ENCODE results near the gene PTGS1. TPM values are rescaled to one million over a fixed set of nuclear protein-coding genes. Genes with fewer than 3 reads are reported as not detected.

PTGS1 gene
- total RNA-seq, 1 experiment from 2014 or later, result 1.8 TPM

GRCh38 chr9:122392284-122392683 is 21.5 kb downstream of the PTGS1 start:
- Histone ChIP-seq H3K9me2 (ENCODE audit: insufficient read depth) (no peaks in the 10 kb centered on the region), H3F3A (ENCODE audit: insufficient read depth, low read depth) (no peaks in the 10 kb centered on the region), H3K4me3 (no peak overlapping the region), H3K4me1 (replicated peaks; ENCODE audit: insufficient read depth) (no peaks in the 10 kb centered on the region), H3K79me2 (ENCODE audit: low read depth) (no peaks in the 10 kb centered on the region), H3K4me2 (no peak overlapping the region), H3K9me3 (ENCODE audit: insufficient read depth, low read depth) (no peaks in the 10 kb centered on the region), H4K20me1 (ENCODE audit: insufficient read depth) (no peaks in the 10 kb centered on the region), H3K36me3 (ENCODE audit: low read depth) (no peaks in the 10 kb centered on the region), H2AFZ (no peak overlapping the region), H3K27ac (no peak overlapping the region), H3K27me3 (ENCODE audit: insufficient read depth, low read depth) (peaks cover 72% of the 10 kb centered on the region)
- BruUV-seq (replicated peaks), result no TSS peak
- DNase-seq, result no peak
- CTCF ChIA-PET, result no interaction called here
- POLR2A ChIA-PET (ENCODE audit: unreplicated experiment), result no interaction called here
- no peak for TF ChIP-seq CTCF (conservative IDR thresholded peaks at IDR 0.05)
- intact Hi-C loops (cut with micrococcal nuclease; ENCODE audit: unreplicated experiment), result no loop called here

- no peak overlapping the region for H2AFZ ChIP-seq
- no peak overlapping the region for H3K4me2 ChIP-seq
- H3K4me3 ChIP-seq, result no peak overlapping the region
- H3K9me2 ChIP-seq (ENCODE audit: insufficient read depth), result no peaks in the 10 kb centered on the region
- CTCF ChIA-PET, result no interaction called here
- no peaks in the 10 kb centered on the region for H3K9me3 ChIP-seq (ENCODE audit: insufficient read depth, low read depth)
- no peak for TF ChIP-seq EZH2 (IDR thresholded peaks at IDR 0.05; ENCODE audit: low read depth)
- H3K27ac ChIP-seq, result no peak overlapping the region
- peaks cover 68% of the 10 kb centered on the region for H3K27me3 ChIP-seq (ENCODE audit: insufficient read depth, low read depth)
- H3F3A ChIP-seq (ENCODE audit: insufficient read depth, low read depth), result no peaks in the 10 kb centered on the region
- H3K79me2 ChIP-seq (ENCODE audit: low read depth), result no peaks in the 10 kb centered on the region
- no TSS peak for BruUV-seq (replicated peaks)
- no peaks in the 10 kb centered on the region for H4K20me1 ChIP-seq (ENCODE audit: insufficient read depth)
- POLR2A ChIA-PET (ENCODE audit: unreplicated experiment), result no interaction called here
- H3K4me1 ChIP-seq (replicated peaks; ENCODE audit: insufficient read depth), result no peaks in the 10 kb centered on the region
- no peak for DNase-seq
- intact Hi-C loops (cut with micrococcal nuclease; ENCODE audit: unreplicated experiment), result no loop called here
- no peaks in the 10 kb centered on the region for H3K36me3 ChIP-seq (ENCODE audit: low read depth)
These were observed 21.9 kb downstream of the PTGS1 start for GRCh38 chr9:122392714-122393113.

- Histone ChIP-seq H3K27ac (no peak overlapping the region), H4K20me1 (ENCODE audit: insufficient read depth) (no peaks in the 10 kb centered on the region), H3K27me3 (ENCODE audit: insufficient read depth, low read depth) (peaks cover 63% of the 10 kb centered on the region), H3K9me2 (ENCODE audit: insufficient read depth) (no peaks in the 10 kb centered on the region), H3K4me3 (no peak overlapping the region), H3K4me2 (no peak overlapping the region), H3K36me3 (ENCODE audit: low read depth) (no peaks in the 10 kb centered on the region), H3K4me1 (replicated peaks; ENCODE audit: insufficient read depth) (no peaks in the 10 kb centered on the region), H3K79me2 (ENCODE audit: low read depth) (no peaks in the 10 kb centered on the region), H2AFZ (no peak overlapping the region), H3F3A (ENCODE audit: insufficient read depth, low read depth) (no peaks in the 10 kb centered on the region), H3K9me3 (ENCODE audit: insufficient read depth, low read depth) (no peaks in the 10 kb centered on the region)
- TF ChIP-seq CTCF (conservative IDR thresholded peaks at IDR 0.05), result no peak
- TF ChIP-seq EZH2 (IDR thresholded peaks at IDR 0.05; ENCODE audit: low read depth), result no peak
- POLR2A ChIA-PET (ENCODE audit: unreplicated experiment), result no interaction called here
- intact Hi-C loops (cut with micrococcal nuclease; ENCODE audit: unreplicated experiment), result no loop called here
- CTCF ChIA-PET, result no interaction called here
- DNase-seq, result no peak
- no TSS peak for BruUV-seq (replicated peaks)
These were observed 22.6 kb downstream of the PTGS1 start for GRCh38 chr9:122393284-122393983.
